Activated CD4-positive, alpha-beta T cell treated with anti-CD3 and anti-CD28 coated beads, Interleukin-10, Interleukin-2, amounts not matched to agents 100 ng/mL and 50 ng/mL, durations not matched to agents 16 hours and 8 hours (primary cell): Measurements from ENCODE around the gene PLSCR4.
A peak's percentile ranks its signal among the peaks of the same experiment; 100 is the strongest.
"Not testable (repeated sequence)": the region's sequence is repeated elsewhere in the genome, so short reads cannot be mapped to it uniquely, and the experiment has no call there.

Source experiments
- DNase-seq: peaks from one replicate; pipeline ENCODE4 v3.0.0-alpha.2; 2020

Gene PLSCR4

DNA sequence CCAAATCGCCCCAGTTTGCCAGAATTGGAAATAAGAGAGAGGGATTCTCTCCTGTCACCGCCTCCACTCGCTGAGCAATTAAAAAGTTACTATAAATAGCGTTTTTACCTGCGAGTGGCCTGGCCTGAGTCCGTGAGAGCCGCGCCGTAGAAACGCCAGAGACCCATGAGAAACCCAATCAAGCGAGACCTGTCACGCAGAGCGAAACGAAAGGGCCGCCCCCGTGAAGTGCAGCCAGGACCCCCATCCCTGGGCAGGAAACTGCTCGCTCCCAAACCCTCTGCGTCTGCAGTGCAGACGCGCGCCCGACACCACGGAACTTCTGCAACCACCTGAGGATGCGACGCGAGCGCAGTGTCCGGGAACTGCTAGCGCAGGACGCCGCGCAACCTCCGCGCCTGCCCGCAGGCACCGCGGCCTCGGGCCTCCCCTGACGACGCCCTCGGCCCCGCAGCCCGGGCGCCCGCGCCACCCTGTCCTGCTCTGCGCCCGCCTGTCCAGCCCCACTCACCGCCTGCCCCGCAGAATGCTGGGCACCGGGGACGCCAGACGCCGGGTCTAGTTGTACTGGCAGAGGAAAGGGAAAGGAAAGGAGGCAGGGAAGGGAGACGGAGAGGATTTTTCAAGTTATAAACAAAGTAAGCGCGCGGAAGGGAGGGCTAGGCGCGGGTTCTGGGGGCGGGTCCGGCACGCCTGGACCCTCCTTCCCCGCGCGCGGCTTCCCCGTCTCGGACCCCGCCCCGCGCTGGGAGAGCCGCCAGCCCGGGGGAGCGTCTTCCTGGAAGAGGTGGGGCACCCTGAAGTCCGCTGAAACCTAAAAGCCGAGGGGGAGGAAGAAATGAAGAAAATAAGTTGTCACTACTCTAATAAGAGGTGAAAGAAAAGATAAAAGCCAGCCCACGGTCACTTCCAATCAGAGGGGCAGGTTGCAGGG lies at the start of gene PLSCR4:
Gene PLSCR4, minus strand, starts transcription at position 657 of the 934 bp plus-strand sequence. CDS start 29,034 bp downstream, outside the sequence.
- DNase-seq, result peak; percentile 7

- not testable (repeated sequence) for DNase-seq
Measured at GRCh38 chr3:146293401-146293800, 42.5 kb upstream of the PLSCR4 start.

DNA sequence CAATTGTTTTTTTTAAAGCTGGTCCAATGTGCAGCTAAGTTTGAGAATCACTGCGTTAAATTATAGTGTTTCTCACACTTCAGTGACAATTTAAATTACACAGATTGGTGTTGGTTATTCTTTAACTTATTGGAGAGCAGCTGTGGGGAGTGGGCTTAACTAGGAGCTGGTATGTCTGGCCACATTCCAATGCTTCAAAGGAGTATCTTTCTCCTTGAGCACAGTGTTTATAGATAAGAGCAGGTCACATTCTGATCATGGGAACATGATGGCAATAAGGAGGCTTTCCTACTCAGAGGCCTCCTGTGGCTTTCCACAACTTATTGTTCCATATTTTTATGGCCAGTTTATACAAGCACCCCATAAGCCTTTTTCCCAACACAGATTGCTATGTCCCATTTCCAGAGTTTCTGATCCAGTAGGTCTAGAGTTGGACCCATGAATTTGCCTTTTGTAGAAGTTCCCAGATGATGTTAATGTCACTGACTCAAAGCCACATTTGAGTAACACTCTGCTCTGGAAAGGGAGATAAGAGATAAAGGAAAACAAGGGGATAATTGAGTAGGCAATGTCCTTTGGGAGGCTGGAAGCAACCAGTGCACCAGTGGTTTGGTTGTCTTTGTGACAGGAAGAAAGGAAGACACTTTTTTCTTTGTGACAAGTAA lies 33.0 kb upstream of the PLSCR4 start:
- no peak for DNase-seq

- DNase-seq, result no peak
Measured at GRCh38 chr3:146280864-146281263, 30.0 kb upstream of the PLSCR4 start.

GRCh38 chr3:146279951-146280350 lies 29.0 kb upstream of the PLSCR4 start:
- DNase-seq, result no peak

GRCh38 chr3:146279013-146279412 lies 28.1 kb upstream of the PLSCR4 start:
- DNase-seq, result no peak

- DNase-seq, result no peak
Measured at GRCh38 chr3:146277953-146278631, 27.2 kb upstream of the PLSCR4 start.

DNA sequence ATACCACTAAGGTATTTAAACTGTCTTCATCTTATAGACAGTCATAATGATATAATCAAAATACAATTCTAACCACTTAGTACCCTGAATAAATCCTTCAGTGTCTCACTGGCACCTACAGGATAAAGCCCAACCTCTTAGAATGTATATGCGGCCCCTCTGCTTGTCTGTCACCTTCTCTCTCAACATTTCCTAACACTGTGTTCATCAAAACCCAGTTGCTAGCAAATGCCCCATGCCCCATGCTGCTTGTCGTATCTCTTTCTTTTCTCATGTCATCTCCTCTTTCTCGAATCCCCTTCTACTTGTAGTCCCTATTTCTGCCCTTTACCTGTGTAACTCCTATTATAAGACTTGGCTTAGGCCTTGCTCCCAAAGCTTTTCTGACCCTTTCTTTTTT lies 24.6 kb upstream of the PLSCR4 start:
- no peak for DNase-seq

DNA sequence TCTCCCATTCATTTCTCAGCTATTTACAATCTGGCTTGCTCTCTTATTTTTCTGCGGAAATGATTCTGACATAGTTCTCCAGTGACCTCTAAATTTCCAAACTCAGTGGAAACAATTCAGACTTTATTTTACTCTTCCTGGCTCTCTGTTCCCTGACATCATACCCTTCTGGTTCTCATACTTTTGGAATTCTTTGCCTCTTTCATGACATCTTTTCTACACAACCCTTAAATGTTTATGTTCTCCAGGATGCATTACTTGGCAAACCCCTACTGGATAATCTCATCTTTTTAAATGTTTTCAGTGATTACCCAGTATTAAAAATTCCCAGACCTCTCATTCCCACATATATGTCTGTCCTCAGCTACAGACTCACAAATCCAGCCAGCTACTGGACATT lies 23.9 kb upstream of the PLSCR4 start:
- DNase-seq, result no peak

GRCh38 chr3:146273721-146274407 lies 23.0 kb upstream of the PLSCR4 start:
- DNase-seq, result no peak

DNA sequence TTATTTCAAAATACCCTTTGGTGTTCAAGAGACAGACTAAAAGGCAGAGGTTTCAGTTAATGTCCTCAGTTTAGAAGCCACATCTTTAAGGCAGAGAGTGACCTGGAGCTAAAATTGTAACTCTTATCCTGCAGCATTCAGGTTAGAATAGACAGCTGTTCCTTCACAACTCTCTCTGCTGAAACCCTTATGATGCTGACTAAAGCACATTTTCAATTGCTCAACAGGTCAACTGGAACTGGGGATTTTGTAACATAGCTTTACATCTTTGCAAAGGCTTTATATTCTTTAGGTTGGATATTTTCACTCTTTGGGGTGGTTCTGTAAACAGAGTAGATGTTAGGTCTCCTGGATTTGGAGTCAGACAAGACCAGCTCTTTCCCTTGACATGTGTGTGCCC lies 20.3 kb upstream of the PLSCR4 start:
- DNase-seq, result no peak

DNA sequence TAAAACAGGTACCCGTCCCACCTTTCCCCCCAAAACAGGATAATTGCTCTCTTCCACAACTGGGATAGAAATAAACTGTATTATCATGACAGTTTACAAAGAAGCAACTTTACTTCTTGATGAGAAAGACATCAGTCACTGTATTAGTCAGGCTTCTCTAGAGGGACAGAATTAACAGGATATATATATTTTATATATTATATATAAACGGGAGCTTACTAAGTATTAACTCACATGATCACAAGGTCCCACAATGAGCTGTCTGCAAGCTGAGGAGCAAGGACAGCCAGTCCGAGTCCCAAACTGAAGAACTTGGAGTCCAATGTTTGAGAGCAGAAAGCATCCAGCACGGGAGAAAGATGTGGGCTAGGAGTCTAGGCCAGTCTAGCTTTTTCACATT lies 18.4 kb upstream of the PLSCR4 start:
- DNase-seq, result no peak

DNA sequence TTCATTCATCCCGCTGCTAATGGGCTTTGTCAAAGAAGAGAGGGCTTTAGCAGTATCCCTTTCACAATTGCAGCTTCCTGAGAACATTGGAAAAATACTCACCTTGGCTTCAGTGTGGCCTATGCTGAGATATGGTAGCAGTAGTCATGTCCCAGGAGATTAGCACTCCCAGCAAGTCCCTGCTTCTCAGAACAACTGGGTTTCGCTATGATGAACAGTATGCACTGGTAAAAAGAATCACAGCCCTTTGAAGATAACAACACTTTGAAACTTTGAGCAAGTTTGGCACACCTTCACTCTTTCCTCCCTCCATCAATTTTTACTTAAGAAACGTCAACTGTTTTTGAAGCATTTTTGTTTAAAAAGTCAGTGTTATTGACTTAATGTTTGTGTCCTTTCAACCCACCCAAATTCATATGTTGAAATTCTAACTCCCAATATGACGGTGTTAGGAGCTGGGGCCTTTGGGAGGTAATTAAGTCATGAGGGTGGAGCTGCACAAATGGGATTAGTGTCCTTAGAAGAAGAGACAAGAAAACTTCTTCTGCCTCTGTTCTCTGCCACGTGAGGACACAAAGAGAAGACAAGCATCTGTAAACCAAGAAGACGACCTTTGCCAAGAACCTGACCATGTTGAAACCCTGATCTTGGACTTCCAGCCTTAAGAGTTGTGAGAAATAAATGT lies 17.8 kb upstream of the PLSCR4 start:
- DNase-seq, result no peak

- no peak for DNase-seq
Measured at GRCh38 chr3:146265720-146266119, 14.8 kb upstream of the PLSCR4 start.

- DNase-seq, result no peak
Measured at GRCh38 chr3:146262371-146263110, 11.6 kb upstream of the PLSCR4 start.

GRCh38 chr3:146259880-146260589 lies 9.1 kb upstream of the PLSCR4 start:
- DNase-seq, result no peak

DNA sequence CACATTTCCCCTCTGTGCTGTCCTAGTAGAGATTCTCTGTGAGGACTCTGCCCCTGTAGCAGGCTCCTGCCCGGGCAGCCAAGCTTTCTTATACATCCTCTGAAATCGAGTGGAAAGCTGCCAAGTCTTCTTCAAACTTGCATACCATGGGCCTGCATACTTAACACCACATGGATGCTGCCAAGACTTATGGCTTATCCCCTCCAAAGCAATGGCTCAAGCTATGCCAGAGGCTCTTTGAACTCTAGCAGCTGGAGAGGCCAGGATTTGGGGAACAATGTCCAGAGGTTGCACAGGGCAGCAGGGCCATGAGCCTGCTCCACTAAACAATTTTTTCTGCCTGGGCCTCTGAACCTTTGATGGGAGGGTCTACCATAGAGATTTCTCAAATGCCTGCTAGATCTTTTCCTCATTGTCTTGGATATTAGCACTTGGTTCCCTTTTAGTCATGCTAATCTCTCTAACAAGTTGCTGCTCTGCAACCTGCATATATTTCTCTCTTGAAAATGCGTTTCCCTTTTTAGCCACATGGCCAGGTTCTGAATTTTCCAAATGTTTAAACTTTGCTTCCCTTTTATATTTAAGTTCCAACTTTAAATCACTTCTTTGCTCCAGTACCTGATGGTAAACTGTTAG lies 6.1 kb upstream of the PLSCR4 start:
- DNase-seq, result no peak

- DNase-seq, result not testable (repeated sequence)
Measured at GRCh38 chr3:146252445-146252844, 1.5 kb upstream of the PLSCR4 start.

DNA sequence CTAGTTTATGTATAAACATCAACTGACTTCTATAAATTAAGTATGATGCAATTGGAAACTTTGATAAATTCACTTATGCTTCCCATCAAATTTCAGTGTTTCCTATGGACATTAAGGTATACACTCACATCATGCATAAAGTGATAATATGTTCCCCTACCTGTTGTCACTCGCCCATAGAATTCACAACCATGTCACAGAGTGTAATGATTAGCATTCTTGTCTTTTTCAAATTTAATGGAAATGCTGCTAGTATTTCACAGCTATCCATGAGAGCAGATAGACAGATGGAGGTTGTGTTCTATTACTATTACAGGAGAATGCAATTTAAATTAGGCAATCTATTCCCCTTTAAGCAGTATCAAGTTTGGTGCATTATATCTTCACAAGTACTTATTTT lies 984 bp downstream of the PLSCR4 start:
- DNase-seq, result no peak

DNA sequence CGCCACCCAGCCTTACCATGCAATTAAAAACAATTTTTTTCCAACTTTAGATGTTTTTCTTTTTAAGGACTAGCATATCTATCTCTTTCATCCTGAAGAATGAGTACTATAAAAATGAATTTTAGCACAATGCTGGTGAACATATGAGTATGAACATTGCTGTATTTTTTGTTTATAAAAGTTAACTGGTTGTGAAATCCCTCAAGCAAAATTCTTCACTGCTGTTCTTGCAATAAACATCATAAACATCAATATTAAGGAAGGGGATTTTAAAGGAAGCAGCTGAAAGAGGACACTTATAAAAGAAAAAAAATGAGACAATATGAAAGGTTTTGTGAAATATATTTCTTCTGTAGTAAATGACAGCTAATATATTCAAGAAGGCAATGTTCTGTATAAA lies 3.0 kb downstream of the PLSCR4 start:
- DNase-seq, result no peak
